DND-41 (cell line): Measurements from ENCODE around the gene NSG2.

Experiments
- EZH2 ChIP-seq: IDR thresholded peaks from 3 replicates; pipeline ENCODE4 v1.6.1; 2012; ENCODE audit warnings: borderline replicate concordance, low read depth, mild to moderate bottlenecking, moderate library complexity, low read length, inconsistent platforms; ENCODE audit not compliant: severe bottlenecking
- TF ChIP-seq, protein P1 (sequence below): IDR thresholded peaks from 2 replicates; pipeline ENCODE4 v1.5.1; 2012; ENCODE audit warnings: borderline replicate concordance, low read length, moderate library complexity, mild to moderate bottlenecking; ENCODE audit not compliant: poor library complexity, severe bottlenecking; ENCODE audit errors: extremely low read depth

DNA sequence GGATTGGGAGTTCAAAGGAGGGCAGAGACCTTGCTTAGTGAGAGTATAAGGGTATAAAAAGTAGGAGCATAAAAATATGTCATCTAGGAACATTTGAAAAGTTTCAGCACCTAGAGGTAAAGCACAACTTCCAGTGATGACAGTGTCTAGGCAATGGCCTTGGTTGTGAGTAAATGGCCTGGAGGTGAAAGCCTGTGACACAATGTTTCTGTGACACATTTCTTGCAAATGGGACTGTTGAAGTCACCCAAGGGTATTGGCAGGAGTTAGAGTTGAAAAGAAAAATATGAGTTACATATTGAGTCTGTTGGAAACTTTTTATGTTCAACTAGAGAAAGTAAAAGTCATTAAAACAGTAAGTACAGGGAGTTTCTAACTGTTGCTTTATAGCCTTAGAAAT is 41.7 kb upstream of the NSG2 start:
- TF ChIP-seq, protein P1, sequence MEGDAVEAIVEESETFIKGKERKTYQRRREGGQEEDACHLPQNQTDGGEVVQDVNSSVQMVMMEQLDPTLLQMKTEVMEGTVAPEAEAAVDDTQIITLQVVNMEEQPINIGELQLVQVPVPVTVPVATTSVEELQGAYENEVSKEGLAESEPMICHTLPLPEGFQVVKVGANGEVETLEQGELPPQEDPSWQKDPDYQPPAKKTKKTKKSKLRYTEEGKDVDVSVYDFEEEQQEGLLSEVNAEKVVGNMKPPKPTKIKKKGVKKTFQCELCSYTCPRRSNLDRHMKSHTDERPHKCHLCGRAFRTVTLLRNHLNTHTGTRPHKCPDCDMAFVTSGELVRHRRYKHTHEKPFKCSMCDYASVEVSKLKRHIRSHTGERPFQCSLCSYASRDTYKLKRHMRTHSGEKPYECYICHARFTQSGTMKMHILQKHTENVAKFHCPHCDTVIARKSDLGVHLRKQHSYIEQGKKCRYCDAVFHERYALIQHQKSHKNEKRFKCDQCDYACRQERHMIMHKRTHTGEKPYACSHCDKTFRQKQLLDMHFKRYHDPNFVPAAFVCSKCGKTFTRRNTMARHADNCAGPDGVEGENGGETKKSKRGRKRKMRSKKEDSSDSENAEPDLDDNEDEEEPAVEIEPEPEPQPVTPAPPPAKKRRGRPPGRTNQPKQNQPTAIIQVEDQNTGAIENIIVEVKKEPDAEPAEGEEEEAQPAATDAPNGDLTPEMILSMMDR: no peak
- no peak for TF ChIP-seq EZH2
